Adipocyte (in vitro differentiated cells): ENCODE data around the gene HOXD10.

ENCODE experiments used
- DNase-seq: peaks from one replicate; pipeline ENCODE4 v3.0.0-alpha.2; 2015; ENCODE audit warnings: low read depth
- H3K27me3 ChIP-seq: replicated peaks from 2 replicates; pipeline ENCODE4 v1.7.0; 2013; ENCODE audit warnings: mild to moderate bottlenecking, low read length, moderate library complexity; ENCODE audit not compliant: control insufficient read depth, insufficient read depth
- H3K36me3 ChIP-seq: 2 replicates; pipeline ENCODE4 v1.7.0; 2013; ENCODE audit warnings: low read length, mild to moderate bottlenecking, moderate library complexity; ENCODE audit not compliant: control insufficient read depth, insufficient read depth, severe bottlenecking
- H3K4me1 ChIP-seq: 2 replicates; pipeline ENCODE4 v1.7.0; 2013; ENCODE audit warnings: mild to moderate bottlenecking, low read length, moderate library complexity; ENCODE audit not compliant: control insufficient read depth, insufficient read depth
- H3K4me3 ChIP-seq: 2 replicates; pipeline ENCODE4 v1.7.0; 2013; ENCODE audit warnings: mild to moderate bottlenecking, low read length, moderate library complexity
- H3K9ac ChIP-seq: 2 replicates; pipeline ENCODE4 v1.7.0; 2013; ENCODE audit warnings: mild to moderate bottlenecking, low read length, moderate library complexity
- H3K9me3 ChIP-seq: 2 replicates; pipeline ENCODE4 v1.7.0; 2013; ENCODE audit warnings: mild to moderate bottlenecking, low read length, moderate library complexity; ENCODE audit not compliant: control insufficient read depth

Gene HOXD10

DNA sequence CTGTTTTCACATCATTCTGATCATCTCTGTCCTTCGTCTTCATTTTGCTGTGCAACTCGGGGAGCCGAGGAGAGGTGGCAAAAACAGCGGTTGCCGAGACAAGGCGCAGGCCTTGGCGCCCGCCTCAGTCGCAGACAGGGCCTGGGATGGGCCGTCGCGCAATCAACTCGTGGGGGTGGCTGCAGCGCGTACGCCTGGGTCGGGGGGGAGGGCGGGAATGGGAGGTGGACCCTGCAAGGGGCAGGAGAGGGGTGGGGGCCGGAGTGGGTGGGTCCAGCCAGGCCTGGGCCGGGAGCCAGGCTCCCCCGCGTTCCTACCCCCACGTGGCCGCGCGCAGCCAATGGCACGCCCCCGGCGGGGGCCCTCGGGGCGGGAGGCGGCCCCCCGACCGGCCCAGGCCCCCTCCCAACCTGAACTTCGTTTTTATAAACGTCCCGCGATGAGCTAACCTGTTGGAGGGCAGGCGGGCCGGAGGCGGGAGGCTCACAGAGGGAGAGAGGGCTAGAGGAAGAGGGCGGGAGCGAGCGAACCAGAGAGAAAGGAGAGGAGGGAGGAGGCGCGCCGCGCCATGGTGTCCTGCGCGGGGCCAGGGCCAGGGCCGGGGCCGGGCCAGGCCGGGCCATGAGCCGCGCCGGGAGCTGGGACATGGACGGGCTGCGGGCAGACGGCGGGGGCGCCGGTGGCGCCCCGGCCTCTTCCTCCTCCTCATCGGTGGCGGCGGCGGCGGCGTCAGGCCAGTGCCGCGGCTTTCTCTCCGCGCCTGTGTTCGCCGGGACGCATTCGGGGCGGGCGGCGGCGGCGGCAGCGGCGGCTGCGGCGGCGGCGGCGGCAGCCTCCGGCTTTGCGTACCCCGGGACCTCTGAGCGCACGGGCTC is 24.1 kb upstream of the HOXD10 start, which contains the start of gene HOXD13:
Gene HOXD13, plus strand, starts transcription at position 452 of the 875 bp plus-strand sequence. Its CDS starts 170 bp downstream, at position 622.
- peak; percentile 28 for DNase-seq
- peak within 1 kb of the TSS; percentile 35 for H3K4me3 ChIP-seq
- peaks cover 7% of the 10 kb centered on the region for H3K4me1 ChIP-seq
- no peak within 1 kb of the TSS for H3K9ac ChIP-seq
- H3K27me3 ChIP-seq: peaks cover 90% of the 10 kb centered on the region
- H3K9me3 ChIP-seq: peaks cover 9% of the 10 kb centered on the region
- no peaks in the 10 kb centered on the region for H3K36me3 ChIP-seq

DNA sequence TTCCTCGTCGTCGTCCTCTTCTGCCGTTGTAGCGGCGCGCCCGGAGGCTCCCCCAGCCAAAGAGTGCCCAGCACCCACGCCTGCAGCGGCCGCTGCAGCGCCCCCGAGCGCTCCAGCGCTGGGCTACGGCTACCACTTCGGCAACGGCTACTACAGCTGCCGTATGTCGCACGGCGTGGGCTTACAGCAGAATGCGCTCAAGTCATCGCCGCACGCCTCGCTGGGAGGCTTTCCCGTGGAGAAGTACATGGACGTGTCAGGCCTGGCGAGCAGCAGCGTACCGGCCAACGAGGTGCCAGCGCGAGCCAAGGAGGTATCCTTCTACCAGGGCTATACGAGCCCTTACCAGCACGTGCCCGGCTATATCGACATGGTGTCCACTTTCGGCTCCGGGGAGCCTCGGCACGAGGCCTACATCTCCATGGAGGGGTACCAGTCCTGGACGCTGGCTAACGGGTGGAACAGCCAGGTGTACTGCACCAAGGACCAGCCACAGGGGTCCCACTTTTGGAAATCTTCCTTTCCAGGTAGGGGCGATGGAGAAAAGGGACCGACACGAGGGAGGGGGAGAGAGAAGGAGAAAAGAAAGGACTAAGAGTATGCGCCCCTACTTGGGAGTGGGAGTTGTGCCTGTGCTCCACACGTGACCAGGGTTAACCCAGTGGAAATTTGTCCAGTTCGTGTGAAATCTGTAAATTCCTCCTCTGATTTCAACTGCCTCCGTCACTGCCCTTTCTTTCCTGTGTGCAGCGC is 23.3 kb upstream of the HOXD10 start:
- Histone ChIP-seq H3K4me1 (peaks cover 9% of the 10 kb centered on the region), H3K9me3 (peaks cover 9% of the 10 kb centered on the region), H3K9ac (no peak overlapping the region), H3K36me3 (no peaks in the 10 kb centered on the region), H3K27me3 (peaks cover 88% of the 10 kb centered on the region), H3K4me3 (peak overlapping the region; percentile 35)
- peak; percentile 11 for DNase-seq

DNA sequence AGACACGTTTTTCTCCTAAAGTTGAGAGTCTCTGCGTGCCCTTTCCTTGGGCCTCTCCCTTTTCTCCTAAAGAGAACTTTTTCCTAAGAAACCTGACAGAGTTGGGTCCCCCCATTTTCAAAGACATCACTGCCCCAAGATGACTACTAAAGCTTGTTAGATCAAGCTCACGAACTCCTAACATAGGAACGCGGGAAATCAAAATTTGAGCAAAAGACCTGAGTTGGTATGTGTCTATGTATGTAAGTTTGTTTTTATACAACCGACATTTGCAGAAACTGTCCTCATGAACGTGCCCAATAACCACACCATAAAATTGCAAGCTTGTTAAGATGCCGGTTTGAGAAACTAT is 22.7 kb upstream of the HOXD10 start:
- Histone ChIP-seq H3K36me3 (no peaks in the 10 kb centered on the region), H3K9ac (no peak overlapping the region), H3K27me3 (peaks cover 88% of the 10 kb centered on the region), H3K4me1 (peaks cover 9% of the 10 kb centered on the region), H3K9me3 (peaks cover 9% of the 10 kb centered on the region), H3K4me3 (no peak overlapping the region)
- DNase-seq: no peak

DNA sequence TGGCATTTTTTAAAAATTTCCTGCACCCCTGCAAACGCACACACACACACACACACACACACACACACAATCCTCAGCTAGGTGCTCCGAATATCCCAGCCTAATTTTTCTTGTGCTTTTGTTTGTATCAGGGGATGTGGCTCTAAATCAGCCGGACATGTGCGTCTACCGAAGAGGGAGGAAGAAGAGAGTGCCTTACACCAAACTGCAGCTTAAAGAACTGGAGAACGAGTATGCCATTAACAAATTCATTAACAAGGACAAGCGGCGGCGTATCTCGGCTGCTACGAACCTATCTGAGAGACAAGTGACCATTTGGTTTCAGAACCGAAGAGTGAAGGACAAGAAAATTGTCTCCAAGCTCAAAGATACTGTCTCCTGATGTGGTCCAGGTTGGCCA is 22.2 kb upstream of the HOXD10 start:
- Histone ChIP-seq H3K4me1 (peaks cover 9% of the 10 kb centered on the region), H3K27me3 (peaks cover 88% of the 10 kb centered on the region), H3K9me3 (peaks cover 10% of the 10 kb centered on the region), H3K9ac (no peak overlapping the region), H3K36me3 (no peaks in the 10 kb centered on the region), H3K4me3 (no peak overlapping the region)
- no peak for DNase-seq

DNA sequence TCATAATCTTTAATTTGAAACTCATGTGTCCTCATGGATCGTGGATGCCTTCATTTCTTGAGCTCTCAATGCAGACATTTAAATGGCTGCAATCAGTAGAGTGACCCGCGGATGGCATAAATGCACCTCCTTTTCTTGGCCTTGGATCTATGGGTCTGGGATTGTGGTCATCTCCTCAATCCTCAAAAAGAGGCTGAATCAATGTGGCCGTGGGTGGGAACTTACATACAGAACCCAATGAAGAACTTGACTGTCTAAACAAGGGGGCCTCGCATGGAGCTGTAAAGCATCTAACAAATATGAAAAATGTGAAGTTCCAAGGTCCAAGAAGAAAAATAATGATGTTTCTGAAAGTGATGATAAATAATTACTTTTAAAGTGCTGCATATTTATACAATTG is 21.2 kb upstream of the HOXD10 start:
- Histone ChIP-seq H3K36me3 (no peaks in the 10 kb centered on the region), H3K4me1 (peaks cover 9% of the 10 kb centered on the region), H3K9me3 (peaks cover 16% of the 10 kb centered on the region), H3K4me3 (no peak overlapping the region), H3K27me3 (peaks cover 89% of the 10 kb centered on the region), H3K9ac (no peak overlapping the region)
- DNase-seq: no peak

DNA sequence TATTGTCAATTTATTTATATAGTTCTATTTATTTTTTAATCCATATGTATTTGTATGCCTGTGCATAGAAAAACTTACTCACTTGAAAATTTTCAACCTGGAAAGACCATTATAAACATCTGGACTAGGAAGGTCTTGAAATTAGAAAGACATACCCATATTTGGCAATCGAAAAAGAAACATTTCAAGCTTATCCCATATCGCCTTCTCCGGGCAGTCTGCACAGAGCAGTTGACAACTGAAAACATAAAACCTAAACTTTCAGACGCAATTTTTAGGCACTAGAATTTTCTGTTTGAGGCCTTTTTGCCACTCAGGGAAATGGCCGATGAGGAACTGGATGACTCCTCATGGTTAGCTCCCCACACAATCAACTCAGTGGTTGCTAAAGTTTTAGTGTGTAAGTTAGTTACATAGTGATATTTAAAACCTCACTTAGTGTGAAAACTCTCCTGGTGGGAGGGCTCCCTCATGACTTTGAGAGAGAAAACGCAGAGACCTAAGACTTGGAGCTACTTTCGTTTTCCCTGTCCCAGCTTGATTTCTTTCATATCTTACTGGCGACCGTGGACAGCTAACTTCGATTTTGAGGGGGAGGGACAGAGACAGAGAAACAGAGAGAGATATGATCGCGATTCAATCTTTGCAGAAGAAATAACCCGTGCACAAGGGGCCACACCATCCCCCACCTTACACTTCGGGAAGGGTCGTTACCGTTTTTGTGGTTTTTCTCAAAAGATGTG is 20.2 kb upstream of the HOXD10 start:
- H3K4me1 ChIP-seq: peaks cover 9% of the 10 kb centered on the region
- H3K9ac ChIP-seq: no peak overlapping the region
- H3K9me3 ChIP-seq: peaks cover 21% of the 10 kb centered on the region
- peaks cover 89% of the 10 kb centered on the region for H3K27me3 ChIP-seq
- H3K4me3 ChIP-seq: peak overlapping the region; percentile 78
- no peaks in the 10 kb centered on the region for H3K36me3 ChIP-seq
- no peak for DNase-seq

DNA sequence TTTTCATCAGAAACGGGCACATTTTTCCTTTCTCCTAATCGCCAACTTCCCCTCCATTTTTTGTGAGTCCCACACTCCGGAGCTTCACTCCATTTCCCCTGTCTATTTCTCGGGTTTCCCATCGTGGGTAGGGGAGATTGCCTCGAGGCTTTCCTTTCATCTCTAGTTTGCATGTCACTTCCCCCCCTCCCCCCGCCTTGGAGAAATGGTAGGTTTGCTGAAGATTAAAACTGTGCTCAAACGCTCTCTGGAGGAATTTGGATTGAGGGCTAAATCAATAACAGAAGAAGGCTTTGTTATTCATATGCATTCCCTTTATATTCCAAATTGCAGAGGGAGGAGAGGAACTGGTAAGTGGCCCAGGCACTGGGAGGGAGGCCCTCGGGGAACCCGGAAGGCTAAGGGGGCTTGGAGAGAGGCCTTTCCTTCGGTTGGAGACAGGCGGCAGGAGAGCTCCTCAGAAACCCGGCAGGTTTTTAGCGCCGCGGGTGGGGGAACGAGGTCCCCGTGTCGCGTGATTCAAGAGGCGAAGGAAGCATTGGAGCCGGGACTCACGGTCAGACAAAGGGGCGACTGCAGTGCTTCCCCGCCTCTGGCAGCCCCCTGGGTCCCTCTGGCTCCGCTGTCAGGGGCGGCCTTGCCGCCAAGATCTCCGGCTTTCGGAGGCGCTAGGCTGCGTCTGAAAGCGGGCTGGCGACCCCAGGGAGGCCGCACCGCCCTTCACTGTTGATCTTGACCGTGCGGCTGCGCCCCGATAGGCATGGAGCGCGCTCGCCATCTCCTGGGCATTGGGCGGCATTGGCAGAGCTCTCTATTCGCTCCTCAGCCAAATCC is 19.4 kb upstream of the HOXD10 start:
- DNase-seq: peak; percentile 88
- Histone ChIP-seq H3K9me3 (peaks cover 21% of the 10 kb centered on the region), H3K4me1 (peaks cover 9% of the 10 kb centered on the region), H3K27me3 (peaks cover 90% of the 10 kb centered on the region), H3K4me3 (peak overlapping the region; percentile 78), H3K9ac (no peak overlapping the region), H3K36me3 (no peaks in the 10 kb centered on the region)

DNA sequence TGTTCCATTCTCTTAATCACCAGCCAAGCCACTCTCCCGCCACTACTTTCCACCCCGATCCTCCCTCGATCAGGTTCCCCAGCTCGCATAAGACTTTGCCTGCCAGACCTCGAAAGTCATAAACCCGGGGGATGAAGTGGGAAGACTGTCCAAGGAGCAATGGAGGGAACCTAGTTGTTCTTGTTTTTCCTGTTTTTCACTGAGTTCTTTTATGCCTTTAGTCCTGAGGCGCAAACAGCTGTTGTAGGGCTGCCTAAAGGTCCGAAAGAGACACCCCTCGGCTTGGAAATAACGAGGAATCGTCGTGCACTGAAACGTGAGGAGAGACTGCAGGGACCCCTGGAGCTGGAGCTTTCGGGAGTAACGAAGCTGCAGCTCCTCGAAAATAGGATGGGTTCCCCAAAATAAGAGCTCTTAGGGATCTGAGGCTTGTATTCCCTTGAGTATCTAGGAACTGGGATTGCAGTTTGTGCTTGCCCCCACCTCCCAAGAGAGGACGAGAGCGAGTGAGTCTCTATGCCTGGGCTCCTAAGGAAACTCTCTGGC is 18.7 kb upstream of the HOXD10 start:
- no peak overlapping the region for H3K9ac ChIP-seq

DNA sequence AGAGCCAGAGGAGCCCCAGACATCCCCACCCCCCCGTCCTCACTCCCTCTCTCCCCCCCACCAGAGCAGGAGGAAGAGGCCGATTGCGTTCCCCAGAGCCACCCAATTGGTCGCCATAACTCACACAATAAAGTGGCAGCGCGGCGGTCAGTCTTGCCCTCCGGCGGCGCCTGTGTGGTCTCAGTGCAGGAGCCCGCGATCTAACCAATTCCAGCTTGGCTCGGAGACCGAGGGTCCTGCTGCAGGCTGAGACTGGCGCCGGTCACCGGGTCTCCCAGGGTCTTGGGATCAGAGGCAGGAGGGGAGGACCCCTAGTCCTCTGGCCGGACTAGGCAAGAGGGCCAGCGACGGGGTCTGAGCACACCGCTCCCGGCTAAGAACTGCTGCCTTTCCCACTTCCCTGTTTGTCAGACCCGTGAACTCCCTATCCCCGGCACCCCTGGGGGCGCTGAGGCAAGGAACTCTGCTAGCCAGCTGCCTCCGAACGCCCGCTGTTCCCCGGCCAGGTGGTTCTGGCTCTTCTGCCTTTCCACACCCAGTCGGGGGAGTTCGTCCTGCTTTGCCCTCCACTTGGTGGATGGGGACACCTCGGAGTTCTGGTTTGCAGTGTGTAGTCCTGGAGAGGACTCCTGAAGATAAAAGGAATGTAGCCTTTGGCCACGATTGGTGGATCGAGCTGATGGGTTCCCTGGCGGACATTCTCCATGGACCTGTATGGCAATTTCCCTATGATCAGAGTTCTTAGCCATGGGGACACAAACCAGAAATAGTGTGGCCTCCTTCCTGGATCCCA is 18.0 kb upstream of the HOXD10 start:
- DNase-seq: no peak
- Histone ChIP-seq H3K9ac (no peak overlapping the region), H3K36me3 (no peaks in the 10 kb centered on the region), H3K9me3 (peaks cover 19% of the 10 kb centered on the region), H3K27me3 (peaks cover 98% of the 10 kb centered on the region), H3K4me1 (peaks cover 10% of the 10 kb centered on the region), H3K4me3 (no peak overlapping the region)

More for the DNA sequence above, 18.7 kb upstream of the HOXD10 start:
- Histone ChIP-seq H3K27me3 (peaks cover 96% of the 10 kb centered on the region), H3K4me3 (peak overlapping the region; percentile 78), H3K36me3 (no peaks in the 10 kb centered on the region), H3K9me3 (peaks cover 21% of the 10 kb centered on the region), H3K4me1 (peaks cover 9% of the 10 kb centered on the region)
- no peak for DNase-seq
